Breast epithelium (tissue), 4 donors: Measurements from ENCODE around the gene SUMF2. TPM values are rescaled to one million over a fixed set of nuclear protein-coding genes. Genes with fewer than 3 reads are reported as not detected.
"Not testable (repeated sequence)": the region's sequence is repeated elsewhere in the genome, so short reads cannot be mapped to it uniquely, and the experiment has no call there.

Source experiments
- DNase-seq, 2 donors: peaks; one replicate each; pipeline ENCODE4 v3.0.0-alpha.2; 2019; ENCODE audit warnings: low spot score in 2 of 2
- H3K27ac ChIP-seq, 2 donors: fragments of 200-600 bp; sonication (generic) in 1 of 2; one replicate each; pipeline ENCODE4 v1.5.1; 2016 to 2019; ENCODE audit warnings: mild to moderate bottlenecking in 1 of 2
- H3K27me3 ChIP-seq, 2 donors: fragments of 200-600 bp; sonication (generic) in 1 of 2; one replicate each; pipeline versions ENCODE4 v1.5.1 to v1.6.0; 2017 to 2019; ENCODE audit warnings: control low read depth in 1 of 2, mild to moderate bottlenecking in 1 of 2
- H3K36me3 ChIP-seq: fragments of 200-600 bp; one replicate; pipeline ENCODE4 v1.5.1; 2019
- H3K4me1 ChIP-seq, 2 donors: fragments of 200-600 bp; sonication (generic); one replicate each; pipeline ENCODE4 v1.5.1; 2016 to 2019; ENCODE audit warnings: control low read depth in 1 of 2
- H3K4me3 ChIP-seq, 3 donors: fragments of 200-600 bp; sonication (generic); 1 replicate in 2 of 3; 2 replicates in 1 of 3; pipeline ENCODE4 v1.5.1; 2016 to 2019; ENCODE audit warnings: mild to moderate bottlenecking in 3 of 3, moderate library complexity in 2 of 3
- H3K9me3 ChIP-seq, 2 donors: fragments of 200-600 bp; sonication (generic) in 1 of 2; one replicate each; pipeline ENCODE4 v1.5.1; 2016 to 2019; ENCODE audit warnings: control low read depth in 1 of 2
- CTCF ChIP-seq, 3 donors: fragments of 450-650 bp; IDR thresholded peaks; one replicate each; pipeline ENCODE4 v1.5.1; 2016 to 2017; ENCODE audit warnings: antibody characterized with exemption in 3 of 3, mild to moderate bottlenecking in 3 of 3, moderate library complexity in 3 of 3
- POLR2A ChIP-seq: fragments of 450-650 bp; IDR thresholded peaks from one replicate; pipeline ENCODE4 v1.6.1; 2016; ENCODE audit warnings: antibody characterized with exemption, mild to moderate bottlenecking, moderate library complexity
- POLR2AphosphoS5 ChIP-seq, 3 donors: sonication (generic); formaldehyde crosslinking; IDR thresholded peaks; one replicate each; pipeline ENCODE4 v1.6.1; 2017; ENCODE audit warnings: antibody characterized with exemption in 3 of 3
- intact Hi-C: fragments of 100-400 bp; cut with DNase I; formaldehyde crosslinking; loops from one replicate; pipeline ENCODE4 v1.15.1; 2023; ENCODE audit warnings: low total_unique reads
- total RNA-seq, 3 donors: library from RNA; depleted of rRNA; stranded (reverse); fragments of >200 nt; gene quantifications; one replicate each; pipeline ENCODE4 v1.1.0, GENCODE V29; 2016

The SUMF2 gene
- total RNA-seq, 3 donors from 2014 or later = 123 to 131 (median 127) TPM

- H3K4me3 ChIP-seq = peak within 1 kb of the TSS in 2 of 3 donors; percentile 25 to 53
- peak; percentile 68 to 88 for DNase-seq
Measured at GRCh38 chr7:56092789-56093531, 28.9 kb downstream of the SUMF2 start, which contains the start of gene PHKG1. TSS of gene PHKG1 (minus strand) at chr7:56092952. CDS start at chr7:56088941, 4,011 bp downstream.

GRCh38 chr7:56097700-56098099, 33.6 kb downstream of the SUMF2 start:
- DNase-seq = no peak
- no peaks in the 10 kb centered on the region for H3K27me3 ChIP-seq
- intact Hi-C loops = no loop called here
- no peaks in the 10 kb centered on the region for H3K36me3 ChIP-seq
- no peaks in the 10 kb centered on the region for H3K9me3 ChIP-seq
- no peak for TF ChIP-seq CTCF (IDR thresholded peaks at IDR 0.05)
- TF ChIP-seq POLR2A = no peak
- peak; percentile 31 to 56 (median 45) for TF ChIP-seq POLR2AphosphoS5 (IDR thresholded peaks at IDR 0.05)
- H3K4me3 ChIP-seq = no peak overlapping the region
- H3K27ac ChIP-seq = peak overlapping the region in 1 of 2 donors; percentile 45
- peaks cover under 1 to 5% of the 10 kb centered on the region in 2 donors for H3K4me1 ChIP-seq

More at GRCh38 chr7:56092789-56093531, 28.9 kb downstream of the SUMF2 start, which contains the start of gene PHKG1:
- H3K27ac ChIP-seq = peak within 1 kb of the TSS; percentile 58 to 67
- no peaks in the 10 kb centered on the region for H3K27me3 ChIP-seq
- no peaks in the 10 kb centered on the region for H3K36me3 ChIP-seq
- intact Hi-C loops = no loop called here
- H3K9me3 ChIP-seq = no peaks in the 10 kb centered on the region
- TF ChIP-seq POLR2AphosphoS5 (IDR thresholded peaks at IDR 0.05) (peak in 2 of 3 donors; percentile 21 to 42), CTCF (IDR thresholded peaks at IDR 0.05) (peak in 2 of 3 donors; percentile 22 to 36), POLR2A (no peak)
- peaks cover 4 to 7% of the 10 kb centered on the region in 2 donors for H3K4me1 ChIP-seq

- H3K27me3 ChIP-seq, H3K36me3 ChIP-seq, H3K4me1 ChIP-seq, H3K9me3 ChIP-seq, DNase-seq, H3K4me3 ChIP-seq, intact Hi-C loops: not testable (repeated sequence)
- H3K27ac ChIP-seq = peak overlapping the region in 1 of 2 donors; percentile 8
Measured at GRCh38 chr7:56098187-56099008, 34.3 kb downstream of the SUMF2 start.

- H3K27me3 ChIP-seq = no peaks in the 10 kb centered on the region
- no peak for TF ChIP-seq POLR2A
- no peak for TF ChIP-seq POLR2AphosphoS5 (IDR thresholded peaks at IDR 0.05)
- TF ChIP-seq CTCF (IDR thresholded peaks at IDR 0.05) = no peak
- no peak for DNase-seq
- H3K4me1 ChIP-seq = no peaks in the 10 kb centered on the region
- no peaks in the 10 kb centered on the region for H3K9me3 ChIP-seq
- H3K27ac ChIP-seq = no peak overlapping the region
- intact Hi-C loops = no loop called here
- H3K36me3 ChIP-seq = no peaks in the 10 kb centered on the region
- H3K4me3 ChIP-seq = no peak overlapping the region
Measured at GRCh38 chr7:56099653-56100052, 35.6 kb downstream of the SUMF2 start.

- H3K27ac ChIP-seq, H3K36me3 ChIP-seq, intact Hi-C loops, H3K4me3 ChIP-seq, H3K4me1 ChIP-seq, DNase-seq, H3K9me3 ChIP-seq, H3K27me3 ChIP-seq: not testable (repeated sequence)
Measured at GRCh38 chr7:56104138-56104537, 40.1 kb downstream of the SUMF2 start.

- no peak for TF ChIP-seq CTCF (IDR thresholded peaks at IDR 0.05)
- TF ChIP-seq POLR2A = no peak
- no peak for TF ChIP-seq POLR2AphosphoS5 (IDR thresholded peaks at IDR 0.05)
- intact Hi-C loops = no loop called here
Measured at GRCh38 chr7:56105508-56105907, 41.4 kb downstream of the SUMF2 start.

More at GRCh38 chr7:56105508-56105907, 41.4 kb downstream of the SUMF2 start:
- Histone ChIP-seq H3K4me1 (no peaks in the 10 kb centered on the region), H3K9me3 (no peaks in the 10 kb centered on the region), H3K36me3 (no peaks in the 10 kb centered on the region), H3K4me3 (peak overlapping the region; percentile 87 to 89 (median 87)), H3K27ac (peak overlapping the region; percentile 93 to 96), H3K27me3 (no peaks in the 10 kb centered on the region)
- DNase-seq = no peak
